GM18951 (cell line): ENCODE measurements around the gene CTSD.

Experiments used
- POLR2A ChIP-seq: IDR thresholded peaks from 4 replicates; pipeline ENCODE4 v1.6.1; 2011; ENCODE audit warnings: mild to moderate bottlenecking; ENCODE audit not compliant: insufficient read length, insufficient read depth; ENCODE audit errors: extremely low read depth
- in situ Hi-C: fragments of 300-500 bp; cut with MboI; formaldehyde crosslinking; loops from one replicate; pipeline ENCODE4 v1.12.0; 2022; ENCODE audit warnings: low sequenced_read_pairs, mixed read lengths, inconsistent platforms; ENCODE audit not compliant: unreplicated experiment

Gene CTSD

GRCh38 chr11:1779806-1780699, 16.3 kb upstream of the CTSD start:
- in situ Hi-C loops, result no loop called here
- TF ChIP-seq POLR2A, result no peak

- TF ChIP-seq POLR2A, result no peak
- in situ Hi-C loops, result no loop called here
These were observed 15.5 kb upstream of the CTSD start for GRCh38 chr11:1779034-1779805.

GRCh38 chr11:1778141-1778911, 14.6 kb upstream of the CTSD start:
- in situ Hi-C loops, result no loop called here
- no peak for TF ChIP-seq POLR2A

- TF ChIP-seq POLR2A, result no peak
- in situ Hi-C loops, result no loop called here
These were observed 14.0 kb upstream of the CTSD start for GRCh38 chr11:1777737-1778136.

GRCh38 chr11:1776944-1777715, 13.4 kb upstream of the CTSD start:
- TF ChIP-seq POLR2A, result no peak
- in situ Hi-C loops, result no loop called here

GRCh38 chr11:1776331-1776851, 12.7 kb upstream of the CTSD start:
- in situ Hi-C loops, result no loop called here

GRCh38 chr11:1774886-1775285, 11.2 kb upstream of the CTSD start:
- TF ChIP-seq POLR2A, result no peak
- in situ Hi-C loops, result no loop called here

More at GRCh38 chr11:1776331-1776851, 12.7 kb upstream of the CTSD start:
- TF ChIP-seq POLR2A, result no peak

- no peak for TF ChIP-seq POLR2A
- in situ Hi-C loops, result no loop called here
These were observed 10.3 kb upstream of the CTSD start for GRCh38 chr11:1773994-1774550.

- TF ChIP-seq POLR2A, result no peak
- in situ Hi-C loops, result no loop called here
These were observed 9.6 kb upstream of the CTSD start for GRCh38 chr11:1773131-1773993.

- in situ Hi-C loops, result no loop called here
- no peak for TF ChIP-seq POLR2A
These were observed 8.8 kb upstream of the CTSD start for GRCh38 chr11:1772270-1773130.
